GM18861 (cell line): ENCODE results near the gene CPN2.

Experiments
- ATAC-seq: cut with Tn5 transposase; IDR thresholded peaks from one replicate; pipeline ENCODE4 v1.9.1; 2021; ENCODE audit not compliant: unreplicated experiment

CPN2 gene

GRCh38 chr3:194298331-194299227 is 52.5 kb downstream of the CPN2 start:
- ATAC-seq: no peak

- no peak for ATAC-seq
These were observed 54.5 kb downstream of the CPN2 start for GRCh38 chr3:194296454-194297263.

GRCh38 chr3:194294895-194295214 is 56.3 kb downstream of the CPN2 start:
- ATAC-seq: no peak

- ATAC-seq: no peak
These were observed 56.8 kb downstream of the CPN2 start for GRCh38 chr3:194294199-194294894.

- ATAC-seq: no peak
These were observed 57.5 kb downstream of the CPN2 start for GRCh38 chr3:194293546-194294198.

GRCh38 chr3:194292331-194292730 is 58.8 kb downstream of the CPN2 start:
- no peak for ATAC-seq
